WTC11 (cell line): Measurements from ENCODE around the gene SH2D1A. TPM values are rescaled to one million over a fixed set of nuclear protein-coding genes. Genes with fewer than 3 reads are reported as not detected.

Experiments
- ATAC-seq: fragments of 200-7000 bp; cut with Tn5 transposase; 2 replicates; pipeline ENCODE4 v1.10.0; 2021; ENCODE audit warnings: mild to moderate bottlenecking, moderate library complexity
- CTCF ChIA-PET: fragments of 300-600 bp; sonication (Branson Sonifier 250); formaldehyde crosslinking; loops from one replicate; lab custom pipeline; 2021; ENCODE audit warnings: antibody characterized with exemption; lab: Charles Lee
- POLR2A ChIA-PET: fragments of 350-600 bp; sonication (Branson Sonifier 250); formaldehyde crosslinking; loops from one replicate; lab custom pipeline; 2021; ENCODE audit warnings: antibody characterized with exemption; lab: Charles Lee
- DNase-seq: peaks from one replicate; pipeline ENCODE4 v3.0.0; 2021; ENCODE audit warnings: low spot score
- H3K27ac Mint-ChIP-seq: 2 replicates; pipeline ENCODE4 v1.8.0; 2021; ENCODE audit warnings: mixed read lengths
- H3K27me3 Mint-ChIP-seq: 2 replicates; pipeline ENCODE4 v1.8.0; 2021; ENCODE audit warnings: low read depth, mild to moderate bottlenecking, moderate library complexity, mixed read lengths
- H3K36me3 Mint-ChIP-seq: 2 replicates; pipeline ENCODE4 v1.8.0; 2021; ENCODE audit warnings: mixed read lengths
- H3K4me1 Mint-ChIP-seq: 2 replicates; pipeline ENCODE4 v1.8.0; 2022; ENCODE audit warnings: mixed read lengths
- H3K4me3 Mint-ChIP-seq: 2 replicates; pipeline ENCODE4 v1.8.0; 2021; ENCODE audit warnings: mild to moderate bottlenecking, moderate library complexity, mixed read lengths
- H3K9me3 Mint-ChIP-seq: 2 replicates; pipeline ENCODE4 v1.8.0; 2021; ENCODE audit warnings: mixed read lengths
- ATF3 ChIP-seq: sonication (generic); formaldehyde crosslinking; conservative IDR thresholded peaks from 2 replicates; pipeline ENCODE4 v1.8.1; 2022; ENCODE audit warnings: mild to moderate bottlenecking, missing genetic modification reagents
- FOXJ3 ChIP-seq: sonication (generic); formaldehyde crosslinking; IDR thresholded peaks from 2 replicates; pipeline ENCODE4 v1.9.0; 2021; ENCODE audit warnings: missing genetic modification reagents, mild to moderate bottlenecking, borderline replicate concordance
- GABPB1 ChIP-seq: sonication (generic); formaldehyde crosslinking; IDR thresholded peaks from 2 replicates; pipeline ENCODE4 v1.8.1; 2023; ENCODE audit warnings: mild to moderate bottlenecking, missing genetic modification reagents
- GRHL2 ChIP-seq: fragments of 250-450 bp; sonication (Bioruptor Pico); IDR thresholded peaks from 2 replicates; pipeline ENCODE4 v1.8.0; 2022; ENCODE audit warnings: mild to moderate bottlenecking, moderate library complexity; ENCODE audit not compliant: insufficient replicate concordance, severe bottlenecking
- HMGA2 ChIP-seq: fragments of 250-450 bp; sonication (Bioruptor Pico); IDR thresholded peaks from 2 replicates; pipeline ENCODE4 v1.4.0; 2021; ENCODE audit warnings: mild to moderate bottlenecking, moderate library complexity
- MXD4 ChIP-seq: fragments of 250-450 bp; sonication (Bioruptor Pico); IDR thresholded peaks from 2 replicates; pipeline ENCODE4 v1.8.0; 2021; ENCODE audit warnings: mild to moderate bottlenecking, moderate library complexity, borderline replicate concordance
- NFE2L1 ChIP-seq: sonication (generic); formaldehyde crosslinking; IDR thresholded peaks from 2 replicates; pipeline ENCODE4 v1.8.1; 2023; ENCODE audit warnings: missing genetic modification reagents
- NFYB ChIP-seq: sonication (generic); formaldehyde crosslinking; conservative IDR thresholded peaks from 2 replicates; pipeline ENCODE4 v1.8.0; 2022; ENCODE audit warnings: low read depth, missing genetic modification reagents
- NR1H2 ChIP-seq: sonication (generic); formaldehyde crosslinking; IDR thresholded peaks from 2 replicates; pipeline ENCODE4 v1.9.0; 2021; ENCODE audit warnings: mild to moderate bottlenecking, moderate library complexity, missing genetic modification reagents
- NR3C1 ChIP-seq: sonication (generic); formaldehyde crosslinking; conservative IDR thresholded peaks from 2 replicates; pipeline ENCODE4 v1.8.1; 2023; ENCODE audit warnings: low read depth, mild to moderate bottlenecking, missing genetic modification reagents
- TEAD4 ChIP-seq: sonication (generic); formaldehyde crosslinking; IDR thresholded peaks from 2 replicates; pipeline ENCODE4 v1.8.0; 2022; ENCODE audit warnings: mild to moderate bottlenecking, missing genetic modification reagents
- ZMAT4 ChIP-seq: fragments of 250-450 bp; sonication (Bioruptor Pico); IDR thresholded peaks from 2 replicates; pipeline ENCODE4 v1.9.0; 2021; ENCODE audit warnings: mild to moderate bottlenecking
- ZNF138 ChIP-seq: sonication (generic); formaldehyde crosslinking; conservative IDR thresholded peaks from 2 replicates; pipeline ENCODE4 v1.8.1; 2022; ENCODE audit warnings: mild to moderate bottlenecking, moderate library complexity, missing genetic modification reagents
- ZNF263 ChIP-seq: sonication (generic); formaldehyde crosslinking; IDR thresholded peaks from 2 replicates; pipeline ENCODE4 v1.8.1; 2022; ENCODE audit warnings: low read depth, mild to moderate bottlenecking, moderate library complexity, missing genetic modification reagents
- ZNF281 ChIP-seq: sonication (generic); formaldehyde crosslinking; IDR thresholded peaks from 2 replicates; pipeline ENCODE4 v1.8.0; 2023; ENCODE audit warnings: mild to moderate bottlenecking, missing genetic modification reagents
- ZNF317 ChIP-seq: sonication (generic); formaldehyde crosslinking; IDR thresholded peaks from 2 replicates; pipeline ENCODE4 v1.8.1; 2023; ENCODE audit warnings: low read depth, mild to moderate bottlenecking, moderate library complexity, missing genetic modification reagents, borderline replicate concordance
- ZNF512 ChIP-seq: sonication (generic); formaldehyde crosslinking; IDR thresholded peaks from 2 replicates; pipeline ENCODE4 v1.8.1; 2022; ENCODE audit warnings: missing genetic modification reagents, borderline replicate concordance
- total RNA-seq: library from RNA; stranded (reverse); gene quantifications from 3 replicates; pipeline ENCODE4 v1.2.3, GENCODE V29; 2021
- TF ChIP-seq, protein P1 (sequence below): fragments of 250-450 bp; sonication (Bioruptor Pico); IDR thresholded peaks from 2 replicates; pipeline ENCODE4 v1.9.0; 2021; ENCODE audit warnings: mild to moderate bottlenecking
- TF ChIP-seq, protein P2 (sequence below): sonication (generic); formaldehyde crosslinking; IDR thresholded peaks from 2 replicates; pipeline ENCODE4 v1.8.0; 2022; ENCODE audit warnings: missing genetic modification reagents

Gene SH2D1A
- total RNA-seq, 1 experiment from 2014 or later, result 0.24 TPM

GRCh38 chrX:124341396-124342132, 4.8 kb upstream of the SH2D1A start (continued):
- TF ChIP-seq, protein P1, sequence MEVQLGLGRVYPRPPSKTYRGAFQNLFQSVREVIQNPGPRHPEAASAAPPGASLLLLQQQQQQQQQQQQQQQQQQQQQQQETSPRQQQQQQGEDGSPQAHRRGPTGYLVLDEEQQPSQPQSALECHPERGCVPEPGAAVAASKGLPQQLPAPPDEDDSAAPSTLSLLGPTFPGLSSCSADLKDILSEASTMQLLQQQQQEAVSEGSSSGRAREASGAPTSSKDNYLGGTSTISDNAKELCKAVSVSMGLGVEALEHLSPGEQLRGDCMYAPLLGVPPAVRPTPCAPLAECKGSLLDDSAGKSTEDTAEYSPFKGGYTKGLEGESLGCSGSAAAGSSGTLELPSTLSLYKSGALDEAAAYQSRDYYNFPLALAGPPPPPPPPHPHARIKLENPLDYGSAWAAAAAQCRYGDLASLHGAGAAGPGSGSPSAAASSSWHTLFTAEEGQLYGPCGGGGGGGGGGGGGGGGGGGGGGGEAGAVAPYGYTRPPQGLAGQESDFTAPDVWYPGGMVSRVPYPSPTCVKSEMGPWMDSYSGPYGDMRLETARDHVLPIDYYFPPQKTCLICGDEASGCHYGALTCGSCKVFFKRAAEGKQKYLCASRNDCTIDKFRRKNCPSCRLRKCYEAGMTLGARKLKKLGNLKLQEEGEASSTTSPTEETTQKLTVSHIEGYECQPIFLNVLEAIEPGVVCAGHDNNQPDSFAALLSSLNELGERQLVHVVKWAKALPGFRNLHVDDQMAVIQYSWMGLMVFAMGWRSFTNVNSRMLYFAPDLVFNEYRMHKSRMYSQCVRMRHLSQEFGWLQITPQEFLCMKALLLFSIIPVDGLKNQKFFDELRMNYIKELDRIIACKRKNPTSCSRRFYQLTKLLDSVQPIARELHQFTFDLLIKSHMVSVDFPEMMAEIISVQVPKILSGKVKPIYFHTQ (CRISPR knock-in tag), result no peak
- TF ChIP-seq ZNF263 (CRISPR knock-in tag), result no peak
- TF ChIP-seq NR3C1 (CRISPR knock-in tag), result no peak
- no peak for TF ChIP-seq ATF3 (CRISPR knock-in tag)
- TF ChIP-seq NFE2L1 (CRISPR knock-in tag), result no peak
- TF ChIP-seq GABPB1, result no peak
- no peak for TF ChIP-seq ZMAT4 (CRISPR knock-in tag)
- no peak for TF ChIP-seq NR1H2 (CRISPR knock-in tag)

DNA sequence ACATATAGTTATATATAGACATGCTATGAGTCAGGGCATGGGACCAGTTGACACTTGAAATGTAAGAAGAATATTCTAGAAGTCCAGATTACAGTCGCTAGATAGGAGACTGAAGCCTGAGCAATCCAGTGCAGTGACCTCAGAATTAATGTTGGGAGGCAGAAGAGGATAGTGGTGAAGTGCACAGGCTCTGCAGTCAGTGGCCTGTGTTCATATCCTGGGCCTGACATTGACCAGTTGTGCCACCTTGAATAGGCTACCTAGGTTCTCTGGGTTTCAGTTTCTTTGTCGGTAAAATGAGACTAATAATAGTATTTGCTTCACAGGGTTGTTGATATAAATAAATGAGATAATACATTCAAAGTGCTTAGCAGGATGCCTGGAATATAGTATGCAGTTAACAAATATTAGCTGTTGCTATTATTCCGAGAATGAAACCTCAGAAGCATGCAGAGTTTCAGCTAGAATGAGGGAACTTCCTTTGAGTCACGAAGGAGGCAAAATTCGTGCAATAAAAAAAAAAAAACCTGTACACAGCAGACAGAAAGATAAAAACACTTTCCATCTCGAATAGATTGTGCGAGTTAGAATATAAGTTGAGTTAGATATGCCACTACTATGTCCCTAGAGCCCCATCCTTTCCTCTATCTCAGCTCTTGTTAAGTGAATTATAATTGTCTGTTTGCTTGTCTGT, 4.0 kb upstream of the SH2D1A start:
- no peaks in the 10 kb centered on the region for H3K9me3 Mint-ChIP-seq
- no peaks in the 10 kb centered on the region for H3K4me1 Mint-ChIP-seq
- ChIA-PET POLR2A (no interaction called here), CTCF (no interaction called here)
- no peak overlapping the region for H3K27ac Mint-ChIP-seq
- H3K4me3 Mint-ChIP-seq, result no peak overlapping the region
- DNase-seq, result no peak
- no peaks in the 10 kb centered on the region for H3K36me3 Mint-ChIP-seq
- no peak for ATAC-seq
- H3K27me3 Mint-ChIP-seq, result no peaks in the 10 kb centered on the region
- TF ChIP-seq ZNF281 (CRISPR knock-in tag), result no peak
- TF ChIP-seq GRHL2, result no peak
- TF ChIP-seq, protein P2, sequence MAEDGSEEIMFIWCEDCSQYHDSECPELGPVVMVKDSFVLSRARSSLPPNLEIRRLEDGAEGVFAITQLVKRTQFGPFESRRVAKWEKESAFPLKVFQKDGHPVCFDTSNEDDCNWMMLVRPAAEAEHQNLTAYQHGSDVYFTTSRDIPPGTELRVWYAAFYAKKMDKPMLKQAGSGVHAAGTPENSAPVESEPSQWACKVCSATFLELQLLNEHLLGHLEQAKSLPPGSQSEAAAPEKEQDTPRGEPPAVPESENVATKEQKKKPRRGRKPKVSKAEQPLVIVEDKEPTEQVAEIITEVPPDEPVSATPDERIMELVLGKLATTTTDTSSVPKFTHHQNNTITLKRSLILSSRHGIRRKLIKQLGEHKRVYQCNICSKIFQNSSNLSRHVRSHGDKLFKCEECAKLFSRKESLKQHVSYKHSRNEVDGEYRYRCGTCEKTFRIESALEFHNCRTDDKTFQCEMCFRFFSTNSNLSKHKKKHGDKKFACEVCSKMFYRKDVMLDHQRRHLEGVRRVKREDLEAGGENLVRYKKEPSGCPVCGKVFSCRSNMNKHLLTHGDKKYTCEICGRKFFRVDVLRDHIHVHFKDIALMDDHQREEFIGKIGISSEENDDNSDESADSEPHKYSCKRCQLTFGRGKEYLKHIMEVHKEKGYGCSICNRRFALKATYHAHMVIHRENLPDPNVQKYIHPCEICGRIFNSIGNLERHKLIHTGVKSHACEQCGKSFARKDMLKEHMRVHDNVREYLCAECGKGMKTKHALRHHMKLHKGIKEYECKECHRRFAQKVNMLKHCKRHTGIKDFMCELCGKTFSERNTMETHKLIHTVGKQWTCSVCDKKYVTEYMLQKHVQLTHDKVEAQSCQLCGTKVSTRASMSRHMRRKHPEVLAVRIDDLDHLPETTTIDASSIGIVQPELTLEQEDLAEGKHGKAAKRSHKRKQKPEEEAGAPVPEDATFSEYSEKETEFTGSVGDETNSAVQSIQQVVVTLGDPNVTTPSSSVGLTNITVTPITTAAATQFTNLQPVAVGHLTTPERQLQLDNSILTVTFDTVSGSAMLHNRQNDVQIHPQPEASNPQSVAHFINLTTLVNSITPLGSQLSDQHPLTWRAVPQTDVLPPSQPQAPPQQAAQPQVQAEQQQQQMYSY (CRISPR knock-in tag), result no peak
- TF ChIP-seq TEAD4 (CRISPR knock-in tag), result no peak
- no peak for TF ChIP-seq MXD4
- no peak for TF ChIP-seq ZNF138 (CRISPR knock-in tag)
- no peak for TF ChIP-seq FOXJ3 (CRISPR knock-in tag)
- no peak for TF ChIP-seq NR1H2 (CRISPR knock-in tag)
- TF ChIP-seq HMGA2 (CRISPR knock-in tag), result no peak
- no peak for TF ChIP-seq ZNF317 (CRISPR knock-in tag)
- no peak for TF ChIP-seq ZNF512 (CRISPR knock-in tag)
- TF ChIP-seq NFYB (CRISPR knock-in tag), result no peak
